ENCODE measurements around the gene RALGPS1.

DNA sequence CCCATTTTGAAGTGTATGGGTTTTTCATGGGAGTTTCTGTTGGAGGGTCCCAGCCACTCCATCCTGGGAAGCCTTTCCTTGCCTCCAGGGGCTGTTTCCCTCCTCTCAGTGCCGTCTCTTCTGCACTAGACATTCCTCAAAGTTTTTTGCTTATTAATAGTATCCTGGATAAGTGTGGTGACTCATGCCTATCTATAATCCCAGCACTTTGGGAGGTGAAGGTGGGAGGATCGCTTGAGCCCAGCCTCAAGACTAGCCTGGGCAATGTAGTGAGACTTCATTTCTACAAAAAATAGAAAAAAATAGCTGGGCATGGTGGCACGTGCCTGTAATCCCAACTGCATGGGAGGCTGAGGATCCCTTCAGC is 43.1 kb downstream of the RALGPS1 start:
- TF ChIP-seq CTCF (IDR thresholded peaks at IDR 0.05; ENCODE audit: low read length): no peak
- no peak for TF ChIP-seq EZH2 (optimal IDR thresholded peaks at IDR 0.05; ENCODE audit: low read depth, low read length)
- TF ChIP-seq EZH2phosphoT487 (IDR thresholded peaks at IDR 0.05; ENCODE audit: low read length): no peak
